Ramos (cell line): ENCODE data around the gene TIMM13.
"Not testable (repeated sequence)": the region's sequence is repeated elsewhere in the genome, so short reads cannot be mapped to it uniquely, and the experiment has no call there.

ENCODE experiments used
- in situ Hi-C: fragments of 300-500 bp; cut with MboI; formaldehyde crosslinking; loops from one replicate; pipeline ENCODE4 v1.14.3; 2022; ENCODE audit warnings: low sequenced_read_pairs; ENCODE audit not compliant: unreplicated experiment

TIMM13 gene

DNA sequence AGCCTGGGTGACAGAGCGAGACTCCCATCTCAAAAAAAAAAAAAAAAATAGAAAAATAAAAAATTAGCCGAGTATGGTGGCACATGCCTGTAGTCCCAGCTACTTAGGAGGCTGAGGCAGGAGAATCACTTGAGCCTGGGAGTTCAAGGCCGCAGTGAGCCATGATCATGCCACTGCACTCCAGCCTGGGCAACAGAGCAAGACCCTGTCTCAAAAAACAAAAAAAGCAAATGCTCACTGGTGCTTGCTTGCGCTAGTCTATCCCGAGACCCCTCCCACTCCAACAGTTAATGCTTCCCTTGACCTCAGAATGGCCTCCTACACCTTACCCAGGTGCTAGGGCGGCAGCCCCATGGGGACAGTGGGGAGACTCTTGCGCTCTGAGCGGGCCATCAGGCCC lies 9.9 kb downstream of the TIMM13 start:
- in situ Hi-C loops = not testable (repeated sequence)

GRCh38 chr19:2416321-2417097 lies 10.9 kb downstream of the TIMM13 start:
- in situ Hi-C loops = no loop called here

- in situ Hi-C loops = no loop called here
Measured at GRCh38 chr19:2415973-2416319, 11.4 kb downstream of the TIMM13 start.

GRCh38 chr19:2415281-2415972 lies 12.0 kb downstream of the TIMM13 start:
- in situ Hi-C loops = no loop called here

- in situ Hi-C loops = no loop called here
Measured at GRCh38 chr19:2413629-2414028, 13.8 kb downstream of the TIMM13 start.

DNA sequence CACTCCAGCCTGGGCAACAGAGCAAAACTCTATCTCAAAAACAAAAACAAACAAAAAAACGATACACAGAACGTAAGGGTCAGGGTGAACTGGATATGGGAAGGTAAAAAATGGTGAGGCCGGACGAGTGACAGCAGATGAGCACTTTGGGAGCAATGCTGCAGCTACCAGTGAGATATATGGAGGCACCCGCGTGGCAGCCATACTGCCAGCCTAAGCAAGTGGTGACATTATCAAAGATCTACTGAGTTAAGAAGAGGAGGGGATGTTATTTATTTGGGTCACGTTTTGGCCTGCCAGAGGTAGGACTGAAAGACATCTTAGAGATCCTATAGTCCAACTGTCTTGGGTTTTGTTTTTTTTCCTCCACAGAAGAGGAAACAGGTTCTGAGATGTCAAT lies 14.2 kb downstream of the TIMM13 start:
- in situ Hi-C loops = no loop called here

- in situ Hi-C loops = no loop called here
Measured at GRCh38 chr19:2412449-2412848, 14.9 kb downstream of the TIMM13 start.

DNA sequence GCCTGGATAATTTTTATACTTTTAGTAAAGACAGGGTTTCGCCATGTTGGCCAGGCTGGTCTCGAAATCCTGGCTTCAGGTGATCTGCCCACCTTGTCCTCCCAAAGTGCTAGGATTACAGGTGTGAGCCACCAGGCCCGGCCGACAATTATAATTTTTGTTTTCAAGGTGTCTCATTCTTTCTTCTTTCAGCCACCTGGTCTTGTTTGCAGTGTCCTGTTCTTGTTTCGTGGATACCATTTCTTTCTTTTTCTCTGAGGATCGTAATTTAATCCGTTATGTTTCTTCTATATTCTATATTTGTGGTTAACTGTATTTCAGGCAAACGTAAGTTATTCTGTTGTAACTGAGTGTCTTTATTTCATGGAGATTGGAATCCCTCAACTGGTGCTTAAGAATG lies 15.7 kb downstream of the TIMM13 start:
- in situ Hi-C loops = no loop called here

- in situ Hi-C loops = no loop called here
Measured at GRCh38 chr19:2410023-2410422, 17.4 kb downstream of the TIMM13 start.

DNA sequence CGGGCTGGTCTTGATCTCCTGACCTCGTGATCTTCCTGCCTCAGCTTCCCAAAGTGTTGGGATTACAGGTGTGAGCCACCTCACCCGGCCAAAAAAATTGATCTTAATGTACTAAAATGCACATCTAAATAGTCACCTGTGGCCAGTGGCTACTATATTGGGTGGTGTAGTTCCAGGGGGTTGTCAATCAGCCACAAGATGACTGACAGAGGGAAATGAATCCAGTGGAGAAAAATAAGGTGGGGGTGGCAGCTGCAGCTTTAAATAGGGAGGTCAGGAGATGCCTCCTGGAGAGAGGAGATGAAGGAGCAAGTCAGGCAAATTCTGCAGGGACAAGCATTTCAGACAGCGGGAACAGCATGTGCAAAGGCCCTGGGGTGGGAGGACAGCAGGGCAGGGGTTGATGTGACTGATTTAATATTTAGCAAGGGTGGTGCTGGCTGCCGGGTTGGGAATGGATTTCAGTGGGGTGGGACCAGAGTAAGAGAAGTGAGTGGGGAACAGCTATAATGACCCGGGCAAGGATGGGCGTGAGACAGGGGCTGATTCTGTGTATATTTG lies 18.0 kb downstream of the TIMM13 start:
- in situ Hi-C loops = no loop called here

DNA sequence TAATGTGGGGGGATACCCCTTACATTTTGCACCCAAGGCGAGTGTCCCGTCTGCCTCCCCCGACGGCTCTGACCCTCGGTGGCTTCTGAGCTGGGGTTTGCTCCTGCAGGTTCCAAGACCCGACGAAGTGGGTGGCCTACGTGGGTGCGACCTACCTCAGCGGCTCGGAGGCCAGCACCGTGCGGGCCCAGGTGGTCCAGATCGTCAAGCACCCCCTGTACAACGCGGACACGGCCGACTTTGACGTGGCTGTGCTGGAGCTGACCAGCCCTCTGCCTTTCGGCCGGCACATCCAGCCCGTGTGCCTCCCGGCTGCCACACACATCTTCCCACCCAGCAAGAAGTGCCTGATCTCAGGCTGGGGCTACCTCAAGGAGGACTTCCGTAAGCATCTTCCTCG lies 19.1 kb downstream of the TIMM13 start:
- in situ Hi-C loops = no loop called here

GRCh38 chr19:2399582-2399981 lies 27.8 kb downstream of the TIMM13 start:
- in situ Hi-C loops = loop anchor here (10.0 kb wide), 1 partner anchor 245 kb away; the partner anchor contains the start of gene AP3D1

- in situ Hi-C loops = loop anchor here (10.0 kb wide), 1 partner anchor 244 kb away; the partner anchor contains the start of gene AP3D1
Measured at GRCh38 chr19:2398735-2399305, 28.6 kb downstream of the TIMM13 start.

DNA sequence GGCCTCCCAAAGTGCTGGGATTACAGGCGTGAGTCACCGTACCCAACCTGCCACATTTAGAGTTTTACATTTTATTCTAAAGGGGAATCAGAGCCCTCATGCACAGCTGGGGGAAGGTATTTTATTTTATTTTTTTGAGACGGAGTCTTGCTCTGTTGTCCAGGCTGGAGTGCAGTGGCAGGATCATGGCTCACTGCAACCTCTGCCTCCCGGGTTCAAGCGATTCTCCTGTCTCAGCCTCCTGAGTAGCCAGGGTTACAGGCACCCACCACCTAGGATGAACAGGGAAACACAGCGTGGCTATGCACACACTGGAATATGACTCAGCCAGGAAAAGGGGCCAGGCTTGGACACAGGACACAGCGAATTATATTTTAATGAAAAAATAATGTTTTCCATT lies 30.2 kb downstream of the TIMM13 start:
- in situ Hi-C loops = loop anchor here (10.0 kb wide), 1 partner anchor 242 kb away; the partner anchor contains the start of gene AP3D1

DNA sequence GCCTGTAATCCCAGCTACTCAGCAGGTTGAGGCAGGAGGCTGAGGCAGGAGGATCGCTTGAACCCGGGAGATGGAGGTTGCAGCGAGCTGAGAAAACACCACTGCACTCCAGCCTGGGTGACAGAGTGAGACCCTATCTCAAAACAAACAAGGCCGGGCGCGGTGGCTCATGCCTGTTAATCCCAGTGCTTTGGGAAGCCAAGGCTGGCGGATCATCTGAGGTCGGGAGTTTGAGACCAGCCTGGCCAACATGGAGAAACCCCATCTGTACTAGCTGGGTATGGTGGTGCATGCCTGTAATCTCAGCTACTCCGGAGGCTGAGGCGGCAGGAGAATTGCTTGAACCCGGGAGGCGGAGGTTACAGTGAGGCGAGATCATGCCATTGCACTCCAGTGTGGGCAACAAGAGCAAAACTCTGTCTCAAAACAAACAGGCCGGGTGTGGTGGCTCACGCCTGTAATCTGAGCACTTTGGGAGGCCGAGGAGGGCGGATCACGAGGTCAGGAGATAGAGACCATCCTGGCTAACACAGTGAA lies 32.0 kb downstream of the TIMM13 start:
- in situ Hi-C loops = loop anchor here (10.0 kb wide), 1 partner anchor 241 kb away; the partner anchor contains the start of gene AP3D1

GRCh38 chr19:2394442-2395292 lies 32.7 kb downstream of the TIMM13 start:
- in situ Hi-C loops = loop anchor here (5.0 to 10.0 kb wide), 2 partner anchors 162 to 240 kb away; partner anchors contain the start of gene AP3D1

DNA sequence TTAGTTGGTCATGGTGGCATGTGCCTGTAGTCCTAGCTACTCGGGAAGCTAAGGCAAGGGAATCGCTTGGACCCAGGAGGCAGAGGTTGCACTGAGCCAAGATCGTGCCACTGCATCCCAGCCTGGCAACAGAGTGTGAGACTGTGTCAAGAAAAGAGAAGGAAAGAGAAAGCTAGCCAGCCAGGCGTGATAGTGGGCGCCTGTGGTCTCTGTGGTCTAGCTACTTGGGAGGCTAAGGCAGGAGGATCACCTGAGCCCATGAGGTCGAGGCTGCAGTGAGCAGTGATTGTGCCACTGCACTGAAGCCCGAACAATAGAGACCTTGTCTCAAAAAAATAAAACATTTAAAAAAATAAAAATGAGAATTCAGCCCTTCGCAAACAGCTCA lies 33.3 kb downstream of the TIMM13 start:
- in situ Hi-C loops = loop anchor here (5.0 to 10.0 kb wide), 2 partner anchors 162 to 239 kb away; partner anchors contain the start of gene AP3D1

DNA sequence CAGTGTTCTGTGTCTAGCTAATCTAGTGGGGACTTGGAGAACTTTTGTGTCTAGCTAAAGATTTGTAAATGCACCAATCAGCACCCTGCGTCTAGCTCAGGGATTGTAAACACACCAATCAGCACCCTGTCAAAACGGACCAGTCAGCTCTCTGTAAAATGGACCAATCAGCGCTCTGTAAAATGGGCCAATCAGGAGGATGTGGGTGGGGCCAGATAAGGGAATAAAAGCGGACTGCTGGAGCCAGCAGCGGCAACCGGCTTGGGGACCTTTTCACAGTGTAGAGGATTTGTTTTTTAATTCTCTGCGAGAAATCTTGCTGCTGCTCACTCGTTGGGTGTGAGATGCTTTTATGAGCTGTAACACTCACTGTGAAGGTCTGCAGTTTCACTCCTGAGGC lies 34.5 kb downstream of the TIMM13 start:
- in situ Hi-C loops = loop anchor here (5.0 to 10.0 kb wide), 2 partner anchors 161 to 238 kb away; partner anchors contain the start of gene AP3D1

- in situ Hi-C loops = loop anchor here (5.0 to 10.0 kb wide), 2 partner anchors 160 to 238 kb away; partner anchors contain the start of gene AP3D1
Measured at GRCh38 chr19:2392366-2392765, 35.0 kb downstream of the TIMM13 start.
